ENCODE data around the gene LRRFIP2. TPM values are rescaled to one million over a fixed set of nuclear protein-coding genes. Genes with fewer than 3 reads are reported as not detected.

LRRFIP2 gene
- total RNA-seq, 1 donor from 2014 or later, result 33.9 TPM

DNA sequence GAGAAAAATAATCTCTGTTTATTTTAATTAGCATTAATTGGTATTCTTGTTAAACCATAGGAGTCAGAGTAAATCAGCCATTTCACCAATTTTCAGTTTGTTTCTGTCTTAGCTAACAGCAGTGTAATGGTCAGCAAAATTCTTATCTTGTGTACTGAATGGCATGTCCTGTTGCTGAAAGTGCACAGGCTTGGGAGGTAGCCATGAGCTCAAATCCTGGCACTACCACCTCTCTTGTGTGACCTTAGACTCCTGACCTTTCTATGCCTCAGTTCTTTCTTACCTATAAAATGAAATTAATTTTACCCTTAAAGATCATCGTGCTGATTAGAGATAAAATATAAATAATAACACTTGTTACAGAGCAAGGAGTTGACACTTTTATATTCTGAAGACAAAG is 145.3 kb downstream of the LRRFIP2 start:
- Histone ChIP-seq H3K4me1 (ENCODE audit: control insufficient read depth in 3 of 3, insufficient read depth in 3 of 3, low read length in 3 of 3) (peaks cover 35 to 43% (median 41%) of the 10 kb centered on the region in 3 donors), H3K4me3 (ENCODE audit: low read length in 3 of 3) (no peak overlapping the region), H3K9ac (ENCODE audit: low read depth in 1 of 3, low read length in 3 of 3) (no peak overlapping the region), H3K27ac (ENCODE audit: low read depth, low read length) (peak overlapping the region; percentile 69), H3K27me3 (ENCODE audit: control insufficient read depth in 3 of 3, insufficient read depth in 3 of 3, low read length in 3 of 3) (no peaks in the 10 kb centered on the region), H3K36me3 (ENCODE audit: control insufficient read depth in 3 of 3, insufficient read depth in 3 of 3, low read length in 3 of 3) (peaks cover 12 to 34% (median 30%) of the 10 kb centered on the region in 3 donors), H3K9me3 (ENCODE audit: control insufficient read depth in 3 of 3, low read length in 3 of 3) (no peaks in the 10 kb centered on the region)

DNA sequence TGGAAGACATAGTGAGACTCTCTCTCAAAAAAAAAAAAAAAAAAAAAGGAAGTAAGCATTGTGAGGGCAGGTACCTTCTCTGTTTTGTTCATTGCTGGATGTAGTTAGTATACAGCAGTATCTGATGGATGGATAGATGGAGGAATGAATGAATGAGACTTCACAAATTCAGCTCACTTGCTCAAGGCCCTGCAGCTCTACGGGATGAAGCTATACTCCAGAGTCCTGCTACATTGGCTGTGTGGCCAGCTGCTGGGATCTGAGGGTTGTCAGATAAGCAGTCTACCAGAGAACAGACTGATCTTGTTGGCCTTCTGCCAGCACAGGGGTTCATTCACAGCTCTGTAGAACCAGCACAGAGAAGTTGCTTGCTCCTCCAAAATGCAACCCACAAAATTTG is 146.1 kb downstream of the LRRFIP2 start:
- H3K27ac ChIP-seq (ENCODE audit: low read depth, low read length), result no peak overlapping the region
- no peak overlapping the region for H3K4me3 ChIP-seq (ENCODE audit: low read length in 3 of 3)
- H3K9ac ChIP-seq (ENCODE audit: low read depth in 1 of 3, low read length in 3 of 3), result no peak overlapping the region
- H3K36me3 ChIP-seq (ENCODE audit: control insufficient read depth in 3 of 3, insufficient read depth in 3 of 3, low read length in 3 of 3), result peaks cover 12 to 34% (median 34%) of the 10 kb centered on the region in 3 donors
- H3K9me3 ChIP-seq (ENCODE audit: control insufficient read depth in 3 of 3, low read length in 3 of 3), result no peaks in the 10 kb centered on the region
- peaks cover 35 to 43% (median 41%) of the 10 kb centered on the region in 3 donors for H3K4me1 ChIP-seq (ENCODE audit: control insufficient read depth in 3 of 3, insufficient read depth in 3 of 3, low read length in 3 of 3)
- no peaks in the 10 kb centered on the region for H3K27me3 ChIP-seq (ENCODE audit: control insufficient read depth in 3 of 3, insufficient read depth in 3 of 3, low read length in 3 of 3)

DNA sequence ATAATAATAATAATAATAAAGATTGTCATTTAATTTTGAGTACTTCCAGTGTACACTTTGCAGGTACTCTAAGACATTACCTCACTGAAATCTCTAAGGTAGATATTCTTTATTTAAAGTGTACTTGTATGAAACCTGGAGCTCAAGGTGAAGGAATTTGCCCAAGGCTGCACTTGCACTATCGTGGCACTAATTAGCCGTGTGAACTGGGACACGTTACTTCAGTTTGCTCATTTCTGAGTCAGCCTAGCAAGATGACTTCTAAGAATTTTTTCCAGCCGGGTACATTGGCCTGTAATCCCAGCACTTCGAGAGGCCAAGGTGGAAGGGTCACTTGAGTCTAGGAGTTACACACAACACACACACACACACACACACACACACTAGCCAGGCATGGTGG is 147.5 kb downstream of the LRRFIP2 start:
- Histone ChIP-seq H3K27ac (ENCODE audit: low read depth, low read length) (no peak overlapping the region), H3K9me3 (ENCODE audit: control insufficient read depth in 3 of 3, low read length in 3 of 3) (no peaks in the 10 kb centered on the region), H3K9ac (ENCODE audit: low read depth in 1 of 3, low read length in 3 of 3) (no peak overlapping the region), H3K4me1 (ENCODE audit: control insufficient read depth in 3 of 3, insufficient read depth in 3 of 3, low read length in 3 of 3) (peaks cover 32 to 38% (median 37%) of the 10 kb centered on the region in 3 donors), H3K4me3 (ENCODE audit: low read length in 3 of 3) (no peak overlapping the region), H3K27me3 (ENCODE audit: control insufficient read depth in 3 of 3, insufficient read depth in 3 of 3, low read length in 3 of 3) (no peaks in the 10 kb centered on the region), H3K36me3 (ENCODE audit: control insufficient read depth in 3 of 3, insufficient read depth in 3 of 3, low read length in 3 of 3) (peaks cover 19 to 44% (median 43%) of the 10 kb centered on the region in 3 donors)

DNA sequence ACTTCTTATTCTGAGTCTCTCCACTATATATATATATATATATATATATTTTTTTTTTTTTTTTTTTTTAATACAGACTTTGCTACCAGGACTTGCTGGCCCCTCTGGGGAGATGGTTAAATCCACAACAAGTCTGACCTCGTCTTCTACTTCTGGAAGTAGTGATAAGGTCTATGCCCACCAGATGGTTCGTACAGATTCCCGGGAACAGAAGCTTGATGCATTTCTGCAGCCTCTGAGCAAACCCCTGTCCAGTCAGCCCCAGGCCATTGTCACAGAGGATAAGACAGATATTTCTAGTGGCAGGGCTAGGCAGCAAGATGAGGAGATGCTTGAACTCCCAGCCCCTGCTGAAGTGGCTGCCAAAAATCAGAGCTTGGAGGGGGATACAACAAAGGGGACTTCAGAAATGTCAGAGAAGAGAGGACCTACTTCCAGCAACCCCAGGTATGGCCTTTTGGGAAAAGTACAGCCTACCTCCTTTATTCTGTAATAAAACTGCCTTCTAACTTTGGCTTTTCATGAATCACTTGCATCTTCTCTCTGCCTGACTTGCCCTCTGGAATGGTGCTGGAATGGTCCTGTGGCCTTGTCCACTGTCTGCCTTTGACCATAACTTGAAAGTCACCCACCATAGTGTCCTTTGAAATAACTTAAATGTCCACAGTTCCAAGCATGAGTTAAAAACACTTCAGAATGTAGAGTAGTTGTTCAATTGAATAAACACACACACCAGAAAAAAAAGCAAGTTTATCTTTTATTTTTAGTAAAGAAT is 148.6 kb downstream of the LRRFIP2 start:
- no peaks in the 10 kb centered on the region for H3K27me3 ChIP-seq (ENCODE audit: control insufficient read depth in 3 of 3, insufficient read depth in 3 of 3, low read length in 3 of 3)
- no peak overlapping the region for H3K27ac ChIP-seq (ENCODE audit: low read depth, low read length)
- H3K9ac ChIP-seq (ENCODE audit: low read depth in 1 of 3, low read length in 3 of 3), result no peak overlapping the region
- peaks cover 28 to 55% (median 50%) of the 10 kb centered on the region in 3 donors for H3K36me3 ChIP-seq (ENCODE audit: control insufficient read depth in 3 of 3, insufficient read depth in 3 of 3, low read length in 3 of 3)
- H3K4me3 ChIP-seq (ENCODE audit: low read length in 3 of 3), result no peak overlapping the region
- peaks cover 24 to 28% (median 26%) of the 10 kb centered on the region in 3 donors for H3K4me1 ChIP-seq (ENCODE audit: control insufficient read depth in 3 of 3, insufficient read depth in 3 of 3, low read length in 3 of 3)
- no peaks in the 10 kb centered on the region for H3K9me3 ChIP-seq (ENCODE audit: control insufficient read depth in 3 of 3, low read length in 3 of 3)

DNA sequence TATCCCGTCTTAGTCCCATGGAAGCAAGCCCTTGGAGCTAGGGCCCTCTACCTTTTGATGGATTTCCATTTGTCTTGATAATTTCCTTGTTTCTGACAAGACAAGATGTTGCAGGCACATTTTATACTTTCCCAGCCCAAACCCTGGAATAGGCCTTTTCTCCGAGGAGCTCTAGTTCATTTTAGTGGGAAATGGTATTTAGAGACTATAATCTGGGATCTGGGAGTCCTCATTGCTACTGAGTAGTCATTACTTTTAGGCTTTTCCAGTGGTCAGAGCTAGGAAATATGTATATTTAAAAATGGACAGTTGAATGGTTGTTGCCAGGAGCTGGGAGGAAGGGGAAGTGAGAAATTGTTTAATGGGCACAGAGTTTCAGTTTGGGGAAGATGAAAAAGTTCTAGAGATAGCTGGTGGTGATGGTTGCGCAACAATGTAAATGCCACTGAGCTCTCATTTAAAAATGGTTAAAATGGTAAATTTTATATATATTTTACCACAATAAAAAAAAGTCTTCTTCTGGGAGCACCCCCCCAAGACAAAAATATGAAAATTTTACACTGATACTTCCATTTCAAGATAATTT is 149.5 kb downstream of the LRRFIP2 start:
- H3K9ac ChIP-seq (ENCODE audit: low read depth in 1 of 3, low read length in 3 of 3), result no peak overlapping the region
- H3K9me3 ChIP-seq (ENCODE audit: control insufficient read depth in 3 of 3, low read length in 3 of 3), result no peaks in the 10 kb centered on the region
- peaks cover 36 to 62% (median 58%) of the 10 kb centered on the region in 3 donors for H3K36me3 ChIP-seq (ENCODE audit: control insufficient read depth in 3 of 3, insufficient read depth in 3 of 3, low read length in 3 of 3)
- H3K4me3 ChIP-seq (ENCODE audit: low read length in 3 of 3), result no peak overlapping the region
- no peak overlapping the region for H3K27ac ChIP-seq (ENCODE audit: low read depth, low read length)
- H3K4me1 ChIP-seq (ENCODE audit: control insufficient read depth in 3 of 3, insufficient read depth in 3 of 3, low read length in 3 of 3), result peaks cover 15 to 20% (median 18%) of the 10 kb centered on the region in 3 donors
- H3K27me3 ChIP-seq (ENCODE audit: control insufficient read depth in 3 of 3, insufficient read depth in 3 of 3, low read length in 3 of 3), result no peaks in the 10 kb centered on the region

DNA sequence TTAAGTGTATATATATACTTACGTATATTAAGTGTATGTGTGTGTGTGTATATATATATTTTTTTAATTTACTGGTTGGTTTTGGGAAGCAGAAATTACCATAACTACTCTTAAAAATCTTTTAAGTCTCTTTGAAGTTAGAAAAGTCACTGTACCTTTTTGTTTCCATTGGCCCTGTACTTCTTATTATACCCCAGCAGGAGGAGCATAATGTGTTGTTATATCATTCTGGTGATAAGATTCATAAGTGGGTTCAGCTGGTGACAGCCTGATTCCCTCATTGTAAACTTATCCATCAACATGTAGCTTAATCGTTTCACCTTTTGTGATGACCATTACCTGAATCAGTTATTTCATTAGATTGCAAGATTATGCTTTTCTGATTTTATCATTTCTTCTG is 150.3 kb downstream of the LRRFIP2 start:
- peaks cover 39 to 63% (median 61%) of the 10 kb centered on the region in 3 donors for H3K36me3 ChIP-seq (ENCODE audit: control insufficient read depth in 3 of 3, insufficient read depth in 3 of 3, low read length in 3 of 3)
- H3K4me1 ChIP-seq (ENCODE audit: control insufficient read depth in 3 of 3, insufficient read depth in 3 of 3, low read length in 3 of 3), result peaks cover 8 to 11% (median 11%) of the 10 kb centered on the region in 3 donors
- no peak overlapping the region for H3K4me3 ChIP-seq (ENCODE audit: low read length in 3 of 3)
- H3K27me3 ChIP-seq (ENCODE audit: control insufficient read depth in 3 of 3, insufficient read depth in 3 of 3, low read length in 3 of 3), result no peaks in the 10 kb centered on the region
- no peak overlapping the region for H3K9ac ChIP-seq (ENCODE audit: low read depth in 1 of 3, low read length in 3 of 3)
- no peaks in the 10 kb centered on the region for H3K9me3 ChIP-seq (ENCODE audit: control insufficient read depth in 3 of 3, low read length in 3 of 3)
- H3K27ac ChIP-seq (ENCODE audit: low read depth, low read length), result no peak overlapping the region

DNA sequence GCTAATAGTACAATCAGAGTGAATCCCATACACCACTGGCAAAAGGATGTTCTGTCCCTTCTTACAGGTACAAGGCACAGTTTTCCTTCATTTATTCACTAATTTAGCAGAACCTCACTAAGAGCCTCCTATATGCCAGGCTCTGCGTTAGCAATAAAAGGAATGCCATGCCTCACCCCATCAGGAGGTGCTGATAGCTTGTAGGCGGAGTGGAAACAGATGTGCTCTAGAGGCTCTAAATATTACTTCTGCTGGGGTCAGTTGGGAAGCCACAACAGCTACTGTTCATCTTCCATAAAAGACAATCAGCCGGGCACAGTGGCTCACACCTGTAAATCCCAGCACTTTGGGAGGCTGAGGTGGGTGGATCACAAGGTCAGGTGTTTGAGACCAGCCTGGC is 156.7 kb downstream of the LRRFIP2 start:
- Histone ChIP-seq H3K36me3 (ENCODE audit: control insufficient read depth in 3 of 3, insufficient read depth in 3 of 3, low read length in 3 of 3) (peaks cover 54 to 85% (median 77%) of the 10 kb centered on the region in 3 donors), H3K4me1 (ENCODE audit: control insufficient read depth in 3 of 3, insufficient read depth in 3 of 3, low read length in 3 of 3) (no peaks in the 10 kb centered on the region), H3K27ac (ENCODE audit: low read depth, low read length) (no peak overlapping the region), H3K9ac (ENCODE audit: low read depth in 1 of 3, low read length in 3 of 3) (no peak overlapping the region), H3K9me3 (ENCODE audit: control insufficient read depth in 3 of 3, low read length in 3 of 3) (no peaks in the 10 kb centered on the region), H3K4me3 (ENCODE audit: low read length in 3 of 3) (no peak overlapping the region), H3K27me3 (ENCODE audit: control insufficient read depth in 3 of 3, insufficient read depth in 3 of 3, low read length in 3 of 3) (no peaks in the 10 kb centered on the region)

DNA sequence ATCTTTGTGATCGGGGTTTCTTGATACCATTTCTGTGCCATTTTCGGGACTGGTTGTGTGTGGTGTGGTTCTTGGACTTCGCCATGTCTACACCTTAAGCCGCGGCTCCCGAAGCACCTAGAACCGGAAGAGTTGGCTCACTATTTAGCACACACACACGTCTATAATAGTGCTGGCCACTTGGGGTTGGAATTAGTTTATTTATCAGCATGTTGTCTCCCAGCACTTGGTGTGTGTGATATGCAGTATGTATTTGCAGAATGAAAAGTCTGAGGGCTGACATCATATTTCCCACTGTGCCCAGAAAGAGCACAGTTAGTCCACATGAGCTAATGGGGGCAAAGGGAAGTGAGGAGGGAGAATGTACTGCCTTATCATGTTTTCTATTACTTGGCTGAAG is 157.5 kb downstream of the LRRFIP2 start:
- no peaks in the 10 kb centered on the region for H3K27me3 ChIP-seq (ENCODE audit: control insufficient read depth in 3 of 3, insufficient read depth in 3 of 3, low read length in 3 of 3)
- no peak overlapping the region for H3K27ac ChIP-seq (ENCODE audit: low read depth, low read length)
- no peaks in the 10 kb centered on the region for H3K9me3 ChIP-seq (ENCODE audit: control insufficient read depth in 3 of 3, low read length in 3 of 3)
- H3K4me1 ChIP-seq (ENCODE audit: control insufficient read depth in 3 of 3, insufficient read depth in 3 of 3, low read length in 3 of 3), result no peaks in the 10 kb centered on the region
- H3K4me3 ChIP-seq (ENCODE audit: low read length in 3 of 3), result no peak overlapping the region
- peaks cover 49 to 85% (median 77%) of the 10 kb centered on the region in 3 donors for H3K36me3 ChIP-seq (ENCODE audit: control insufficient read depth in 3 of 3, insufficient read depth in 3 of 3, low read length in 3 of 3)
- H3K9ac ChIP-seq (ENCODE audit: low read depth in 1 of 3, low read length in 3 of 3), result no peak overlapping the region

DNA sequence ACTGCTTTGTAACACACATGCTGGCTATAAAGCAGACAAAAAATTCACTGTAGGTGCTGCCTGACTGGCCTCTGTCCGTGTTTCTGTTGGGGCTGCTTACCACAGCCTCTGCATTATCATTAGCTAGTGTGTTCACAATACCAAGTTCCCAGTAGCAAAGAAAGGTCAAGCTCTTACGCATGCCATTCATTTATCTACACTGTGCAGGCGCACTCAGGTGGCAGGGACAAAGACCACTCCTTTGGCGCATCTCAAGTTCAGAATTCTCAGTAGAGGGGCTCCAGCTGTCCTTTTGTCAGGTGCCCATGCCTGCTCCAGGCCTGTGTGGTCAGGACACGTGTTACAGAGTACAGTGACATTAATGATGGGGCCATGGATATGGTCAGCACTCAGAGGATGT is 158.7 kb downstream of the LRRFIP2 start:
- no peak overlapping the region for H3K9ac ChIP-seq (ENCODE audit: low read depth in 1 of 3, low read length in 3 of 3)
- H3K9me3 ChIP-seq (ENCODE audit: control insufficient read depth in 3 of 3, low read length in 3 of 3), result no peaks in the 10 kb centered on the region
- H3K36me3 ChIP-seq (ENCODE audit: control insufficient read depth in 3 of 3, insufficient read depth in 3 of 3, low read length in 3 of 3), result peaks cover 40 to 80% (median 73%) of the 10 kb centered on the region in 3 donors
- no peaks in the 10 kb centered on the region for H3K4me1 ChIP-seq (ENCODE audit: control insufficient read depth in 3 of 3, insufficient read depth in 3 of 3, low read length in 3 of 3)
- no peak overlapping the region for H3K4me3 ChIP-seq (ENCODE audit: low read length in 3 of 3)
- no peaks in the 10 kb centered on the region for H3K27me3 ChIP-seq (ENCODE audit: control insufficient read depth in 3 of 3, insufficient read depth in 3 of 3, low read length in 3 of 3)
- no peak overlapping the region for H3K27ac ChIP-seq (ENCODE audit: low read depth, low read length)

DNA sequence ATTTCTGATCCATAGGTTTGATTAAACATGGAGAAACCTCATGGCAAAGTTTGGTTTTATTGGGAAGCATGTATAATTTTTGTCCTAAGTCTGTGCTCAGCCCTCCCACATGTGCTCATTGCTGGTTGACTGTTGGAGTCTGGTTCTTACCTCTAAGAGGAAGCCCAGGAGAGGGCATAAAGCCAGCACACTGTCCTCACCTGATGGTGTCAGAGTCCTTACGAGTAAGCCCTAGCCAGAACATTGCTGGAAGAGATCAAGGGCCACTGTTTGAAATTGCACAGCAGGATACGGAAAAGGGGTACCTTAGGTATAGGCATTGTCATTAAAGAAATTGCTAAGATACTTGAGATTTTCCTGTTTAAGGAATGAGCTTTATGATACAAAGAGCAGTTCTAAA is 159.8 kb downstream of the LRRFIP2 start:
- Histone ChIP-seq H3K4me1 (ENCODE audit: control insufficient read depth in 3 of 3, insufficient read depth in 3 of 3, low read length in 3 of 3) (no peaks in the 10 kb centered on the region), H3K27me3 (ENCODE audit: control insufficient read depth in 3 of 3, insufficient read depth in 3 of 3, low read length in 3 of 3) (no peaks in the 10 kb centered on the region), H3K27ac (ENCODE audit: low read depth, low read length) (no peak overlapping the region), H3K9ac (ENCODE audit: low read depth in 1 of 3, low read length in 3 of 3) (no peak overlapping the region), H3K9me3 (ENCODE audit: control insufficient read depth in 3 of 3, low read length in 3 of 3) (no peaks in the 10 kb centered on the region), H3K4me3 (ENCODE audit: low read length in 3 of 3) (no peak overlapping the region), H3K36me3 (ENCODE audit: control insufficient read depth in 3 of 3, insufficient read depth in 3 of 3, low read length in 3 of 3) (peaks cover 32 to 73% (median 66%) of the 10 kb centered on the region in 3 donors)
